ENCODE measurements around the gene HSPA1L. TPM values are rescaled to one million over a fixed set of nuclear protein-coding genes. Genes with fewer than 3 reads are reported as not detected.

The HSPA1L gene
- polyA plus RNA-seq, 2 of the 4 experiments (the other 2 are of a cell fraction), result 1.2 to 1.7 TPM

- Histone ChIP-seq H3K27ac (no peak overlapping the region), H3K4me1 (peaks cover 31% of the 10 kb centered on the region), H3K4me2 (no peak overlapping the region), H3K9me3 (no peaks in the 10 kb centered on the region), H3K4me3 (no peak overlapping the region)
- 100% methylated on average over 1 of the region's 10 CpGs for WGBS (ENCODE audit: missing lambda C conversion rate)
- DNase-seq (ENCODE audit: low read depth in 1 of 2, low spot score in 1 of 2), result no peak
- CTCF ChIA-PET, result interaction anchor here (0.5 to 3.6 kb wide), 7 partner anchors 8 to 117 kb away, joined by 3 to 17 read pairs (median 5); partner anchors contain the start of gene VARS1
- no peak for ATAC-seq
- TF ChIP-seq RFX5 (IDR thresholded peaks at IDR 0.05), result no peak
- no peak for TF ChIP-seq NFE2L2 (conservative IDR thresholded peaks at IDR 0.05; ENCODE audit: low read length)
- no peak for TF ChIP-seq HDAC2 (IDR thresholded peaks at IDR 0.05)
- TF ChIP-seq NPAS2 (CRISPR knock-in tag; IDR thresholded peaks at IDR 0.05; ENCODE audit: borderline replicate concordance), result no peak
- TF ChIP-seq MYC (IDR thresholded peaks at IDR 0.05; ENCODE audit: borderline replicate concordance, low read length), result no peak
- POLR2A ChIA-PET, result no interaction called here
- FAIRE-seq, result no peak
Observed at GRCh38 chr6:31779908-31780307, 35.2 kb downstream of the HSPA1L start.

GRCh38 chr6:31778999-31779885 lies 35.8 kb downstream of the HSPA1L start:
- CTCF ChIA-PET, result interaction anchor here (0.5 to 3.6 kb wide), 9 partner anchors 9 to 117 kb away, joined by 3 to 17 read pairs (median 4); partner anchors contain the start of genes LY6G5C and VARS1
- DNase-seq (ENCODE audit: low read depth in 1 of 2, low spot score in 1 of 2), result no peak

More at GRCh38 chr6:31778999-31779885, 35.8 kb downstream of the HSPA1L start:
- no peak overlapping the region for H3K4me3 ChIP-seq
- WGBS (ENCODE audit: missing lambda C conversion rate), result 91% methylated on average over 15 of the region's 43 CpGs
- H3K27ac ChIP-seq, result no peak overlapping the region
- no peak for FAIRE-seq
- POLR2A ChIA-PET, result interaction anchor here (0.5 to 1.0 kb wide), 2 partner anchors 48 to 120 kb away, joined by 4 to 6 read pairs; partner anchors contain the start of gene HSPA1B
- TF ChIP-seq KDM1A (IDR thresholded peaks at IDR 0.05; ENCODE audit: low read depth), result no peak
- no peak for TF ChIP-seq TP53 (CRISPR knock-in tag; IDR thresholded peaks at IDR 0.05)
- TF ChIP-seq ZFP36 (IDR thresholded peaks at IDR 0.05; ENCODE audit: borderline replicate concordance, partially characterized antibody), result no peak
- no peak for TF ChIP-seq MAX (IDR thresholded peaks at IDR 0.05)
- TF ChIP-seq MAZ (IDR thresholded peaks at IDR 0.05; ENCODE audit: borderline replicate concordance, low read depth, low read length), result no peak
- no peak for TF ChIP-seq EHF (CRISPR knock-in tag; IDR thresholded peaks at IDR 0.05)
- TF ChIP-seq ELK1 (IDR thresholded peaks at IDR 0.05; ENCODE audit: low read depth, low read length), result no peak
- TF ChIP-seq CHD2 (IDR thresholded peaks at IDR 0.05; ENCODE audit: low read length, partially characterized antibody), result no peak
- no peak for TF ChIP-seq RAD21 (conservative IDR thresholded peaks at IDR 0.05 in 1 of 2, IDR thresholded peaks at IDR 0.05 in 1 of 2)
- no peak for TF ChIP-seq REST (IDR thresholded peaks at IDR 0.05)
- TF ChIP-seq SMC3 (IDR thresholded peaks at IDR 0.05), result no peak
- TF ChIP-seq BCL3 (IDR thresholded peaks at IDR 0.05), result no peak
- no peak for ATAC-seq
- H3K4me1 ChIP-seq, result peaks cover 32% of the 10 kb centered on the region
- H3K4me2 ChIP-seq, result no peak overlapping the region
- no peaks in the 10 kb centered on the region for H3K9me3 ChIP-seq
